RWPE2 (cell line): Measurements from ENCODE around the gene ZNF543.

Source experiments
- ATAC-seq: fragments of 200-7000 bp; cut with Tn5 transposase; 3 replicates; pipeline ENCODE4 v1.9.1; 2021; ENCODE audit warnings: low read depth
- DNase-seq: peaks from one replicate; pipeline ENCODE4 v3.0.0-alpha.2; 2020; ENCODE audit warnings: low spot score
- H3K27ac ChIP-seq: fragments of 450-650 bp; 2 replicates; pipeline ENCODE4 v1.5.1; 2017; ENCODE audit warnings: mild to moderate bottlenecking; ENCODE audit not compliant: poor library complexity, severe bottlenecking
- H3K27me3 ChIP-seq: fragments of 250-450 bp; sonication (Bioruptor Pico); 2 replicates; pipeline ENCODE4 v1.5.1; 2021; ENCODE audit warnings: mild to moderate bottlenecking, moderate library complexity; ENCODE audit not compliant: insufficient read depth, poor library complexity, severe bottlenecking
- H3K36me3 ChIP-seq: fragments of 250-450 bp; sonication (Bioruptor Pico); 2 replicates; pipeline ENCODE4 v1.5.1; 2020; ENCODE audit warnings: low read depth, mild to moderate bottlenecking, moderate library complexity
- H3K4me1 ChIP-seq: fragments of 250-450 bp; sonication (Bioruptor Pico); 2 replicates; pipeline ENCODE4 v1.5.1; 2021; ENCODE audit warnings: mild to moderate bottlenecking, moderate library complexity; ENCODE audit not compliant: insufficient read depth, poor library complexity, severe bottlenecking
- H3K4me3 ChIP-seq: fragments of 250-450 bp; sonication (Bioruptor Pico); 2 replicates; pipeline ENCODE4 v1.5.1; 2021; ENCODE audit warnings: mild to moderate bottlenecking, moderate library complexity; ENCODE audit not compliant: severe bottlenecking
- H3K9me3 ChIP-seq: fragments of 250-450 bp; sonication (Bioruptor Pico); 2 replicates; pipeline ENCODE4 v1.5.1; 2021; ENCODE audit warnings: mild to moderate bottlenecking, moderate library complexity; ENCODE audit not compliant: severe bottlenecking
- CTCF ChIP-seq: fragments of 450-650 bp; IDR thresholded peaks from one replicate; pipeline ENCODE4 v1.5.1; 2017; ENCODE audit warnings: mild to moderate bottlenecking, moderate library complexity; ENCODE audit not compliant: poor library complexity, severe bottlenecking

ZNF543 gene

GRCh38 chr19:57302727-57303401, 17.4 kb upstream of the ZNF543 start:
- TF ChIP-seq CTCF = no peak
- Histone ChIP-seq H3K27me3 (no peaks in the 10 kb centered on the region), H3K36me3 (peaks cover 68% of the 10 kb centered on the region), H3K4me1 (peaks cover 41% of the 10 kb centered on the region), H3K27ac (peak overlapping the region; percentile 63), H3K9me3 (no peaks in the 10 kb centered on the region), H3K4me3 (no peak overlapping the region)
- DNase-seq (no peak), ATAC-seq (peak; percentile 19; the same call in 1 of the 3 replicates)

- peaks cover 41% of the 10 kb centered on the region for H3K4me1 ChIP-seq
- no peak overlapping the region for H3K4me3 ChIP-seq
- no peak for TF ChIP-seq CTCF
- ATAC-seq (no peak), DNase-seq (no peak)
- H3K36me3 ChIP-seq = peaks cover 50% of the 10 kb centered on the region
- no peaks in the 10 kb centered on the region for H3K27me3 ChIP-seq
- peak overlapping the region; percentile 66 for H3K27ac ChIP-seq
- H3K9me3 ChIP-seq = no peaks in the 10 kb centered on the region
Measured at GRCh38 chr19:57305056-57305455, 15.2 kb upstream of the ZNF543 start.

- DNase-seq (no peak), ATAC-seq (no peak)
- no peak for TF ChIP-seq CTCF
- Histone ChIP-seq H3K27ac (no peak overlapping the region), H3K4me1 (peaks cover 14% of the 10 kb centered on the region), H3K27me3 (no peaks in the 10 kb centered on the region), H3K36me3 (peaks cover 29% of the 10 kb centered on the region), H3K9me3 (no peaks in the 10 kb centered on the region), H3K4me3 (no peak overlapping the region)
Measured at GRCh38 chr19:57308514-57308913, 11.8 kb upstream of the ZNF543 start.

- H3K9me3 ChIP-seq = no peaks in the 10 kb centered on the region
- DNase-seq = no peak
- H3K27ac ChIP-seq = no peak overlapping the region
- no peak; the same call in 2 of the 3 replicates for ATAC-seq
- no peaks in the 10 kb centered on the region for H3K27me3 ChIP-seq
- H3K4me1 ChIP-seq = no peaks in the 10 kb centered on the region
- H3K36me3 ChIP-seq = peaks cover 11% of the 10 kb centered on the region; the same call in 1 of the 2 replicates
- TF ChIP-seq CTCF = no peak
- H3K4me3 ChIP-seq = no peak overlapping the region
Measured at GRCh38 chr19:57310792-57311191, 9.5 kb upstream of the ZNF543 start.

GRCh38 chr19:57314146-57314545, 6.1 kb upstream of the ZNF543 start:
- Histone ChIP-seq H3K27ac (no peak overlapping the region), H3K9me3 (no peaks in the 10 kb centered on the region), H3K27me3 (no peaks in the 10 kb centered on the region), H3K36me3 (no peaks in the 10 kb centered on the region), H3K4me1 (no peaks in the 10 kb centered on the region), H3K4me3 (no peak overlapping the region)
- DNase-seq (no peak), ATAC-seq (no peak)
- TF ChIP-seq CTCF = no peak
